HepG2 (cell line): ENCODE results near the gene SSH3. TPM values are rescaled to one million over a fixed set of nuclear protein-coding genes. Genes with fewer than 3 reads are reported as not detected.
A peak's percentile ranks its signal among the peaks of the same experiment; 100 is the strongest.

Experiments used
- BATF2 ChIP-seq: sonication (generic); formaldehyde crosslinking; IDR thresholded peaks from 2 replicates; pipeline ENCODE4 v1.8.0; 2022; ENCODE audit warnings: mild to moderate bottlenecking, missing genetic modification reagents, moderate library complexity
- GATA4 ChIP-seq: sonication (generic); IDR thresholded peaks from 2 replicates; pipeline ENCODE4 v1.6.1; 2016; ENCODE audit warnings: antibody characterized with exemption, low read depth, borderline replicate concordance
- HBP1 ChIP-seq: IDR thresholded peaks from 2 replicates; pipeline ENCODE4 v1.6.1; 2016; ENCODE audit warnings: low read depth, control low read depth
- KMT2B ChIP-seq: IDR thresholded peaks from 2 replicates; pipeline ENCODE4 v1.6.1; 2016; ENCODE audit warnings: missing genetic modification reagents, missing compliant biosample characterization
- MEIS1 ChIP-seq: sonication (generic); formaldehyde crosslinking; IDR thresholded peaks from 2 replicates; pipeline ENCODE4 v1.9.0; 2021; ENCODE audit warnings: mild to moderate bottlenecking, missing genetic modification reagents, moderate library complexity, borderline replicate concordance
- NR2F6 ChIP-seq, 2 experiments: IDR thresholded peaks; 2 replicates each; pipeline ENCODE4 v1.6.1; 2016; ENCODE audit warnings: antibody characterized with exemption in 1 of 2, mild to moderate bottlenecking in 1 of 2
- RAD51 ChIP-seq: fragments of 450-650 bp; IDR thresholded peaks from 2 replicates; pipeline ENCODE4 v1.6.1; 2016; ENCODE audit warnings: borderline replicate concordance
- RBM22 ChIP-seq: fragments of 200-400 bp; formaldehyde crosslinking; optimal IDR thresholded peaks from 2 replicates; pipeline ENCODE3; 2017; ENCODE audit warnings: mild to moderate bottlenecking, low read length, moderate library complexity
- RXRB ChIP-seq: IDR thresholded peaks from 2 replicates; pipeline ENCODE4 v1.6.1; 2016; ENCODE audit warnings: borderline replicate concordance, missing genetic modification reagents, missing compliant biosample characterization
- SKIL ChIP-seq: sonication (generic); formaldehyde crosslinking; IDR thresholded peaks from 2 replicates; pipeline ENCODE4 v1.8.0; 2022; ENCODE audit warnings: missing genetic modification reagents, mild to moderate bottlenecking, moderate library complexity, borderline replicate concordance
- STAT6 ChIP-seq: sonication (generic); formaldehyde crosslinking; IDR thresholded peaks from 2 replicates; pipeline ENCODE4 v1.4.0; 2020; ENCODE audit warnings: missing genetic modification reagents, mild to moderate bottlenecking, borderline replicate concordance
- TBX2 ChIP-seq: sonication (generic); formaldehyde crosslinking; IDR thresholded peaks from 2 replicates; pipeline ENCODE4 v1.5.0; 2020; ENCODE audit warnings: missing genetic modification reagents, mild to moderate bottlenecking, borderline replicate concordance
- THAP8 ChIP-seq: sonication (generic); formaldehyde crosslinking; IDR thresholded peaks from 2 replicates; pipeline ENCODE4 v1.5.1; 2020; ENCODE audit warnings: missing genetic modification reagents, mild to moderate bottlenecking, borderline replicate concordance
- USF2 ChIP-seq, 2 experiments: sonication (generic) in 1 of 2; formaldehyde crosslinking in 1 of 2; IDR thresholded peaks; 2 replicates each; pipeline versions ENCODE4 v1.5.1 to v1.6.1; 2011 to 2020; ENCODE audit warnings: borderline replicate concordance in 1 of 2, low read depth in 1 of 2, low read length in 1 of 2, mild to moderate bottlenecking in 1 of 2, missing genetic modification reagents in 1 of 2, moderate library complexity in 1 of 2
- ZNF180 ChIP-seq: sonication (generic); formaldehyde crosslinking; IDR thresholded peaks from 2 replicates; pipeline ENCODE4 v1.4.0; 2020; ENCODE audit warnings: low read depth, missing genetic modification reagents, borderline replicate concordance
- ZNF329 ChIP-seq: sonication (generic); formaldehyde crosslinking; IDR thresholded peaks from 2 replicates; pipeline ENCODE4 v1.9.0; 2021; ENCODE audit warnings: low read depth, mild to moderate bottlenecking, missing genetic modification reagents
- ZNF432 ChIP-seq: sonication (generic); formaldehyde crosslinking; IDR thresholded peaks from 2 replicates; pipeline ENCODE4 v1.5.0; 2020; ENCODE audit warnings: missing genetic modification reagents, mild to moderate bottlenecking, borderline replicate concordance
- polyA plus RNA-seq, 8 experiments: library from polyadenylated mRNA; depleted of rRNA in 3 of 8; stranded (reverse) in 7 of 8; unstranded in 1 of 8; fragments of >200 nt; fragmentation: Illumina TruSeq in 4 of 8; extraction: Trizol in 4 of 8; gene quantifications; 2 replicates each; pipeline versions ENCODE4 v1.2.1 to v1.2.3, GENCODE V29; 2011 to 2016; ENCODE audit warnings: low read depth in 4 of 8, missing spikeins in 1 of 8, mixed read lengths in 1 of 8; ENCODE audit not compliant: insufficient read depth in 1 of 8
- total RNA-seq, 5 experiments: library from RNA; depleted of rRNA; stranded (reverse); fragments of >200 nt; fragmentation: Illumina TruSeq; extraction: Trizol; gene quantifications; 2 replicates each; pipeline ENCODE4 v1.2.3, GENCODE V29; 2016; ENCODE audit warnings: low read depth in 1 of 5

The SSH3 gene
- total and polyA plus RNA-seq, 2 of the 13 experiments (the other 11 are each of a cell fraction or from before 2014, with no cell fraction given) = 12.4 to 18.8 TPM

- TF ChIP-seq STAT6 (CRISPR knock-in tag) (no peak), TBX2 (CRISPR knock-in tag) (no peak), ZNF180 (CRISPR knock-in tag) (no peak), RBM22 (no peak), HBP1 (CRISPR knock-in tag) (0 out of 2 replicates have a peak, but pooled peaks have one; percentile 34), NR2F6 (IDR thresholded peaks at IDR 0.05) (0 out of 2 replicates have a peak, but pooled peaks have one; percentile 2), NR2F6 (CRISPR knock-in tag; IDR thresholded peaks at IDR 0.05) (peak; percentile 76; the same call in 1 of the 2 replicates), RXRB (CRISPR knock-in tag) (no peak), ZNF432 (CRISPR knock-in tag) (no peak), USF2 (IDR thresholded peaks at IDR 0.05; ENCODE audit: low read depth, low read length) (no peak), USF2 (CRISPR knock-in tag; IDR thresholded peaks at IDR 0.05; ENCODE audit: borderline replicate concordance) (no peak), SKIL (no peak), KMT2B (CRISPR knock-in tag) (no peak), BATF2 (CRISPR knock-in tag) (no peak), RAD51 (no peak), GATA4 (no peak), THAP8 (CRISPR knock-in tag) (no peak), MEIS1 (CRISPR knock-in tag) (0 out of 2 replicates have a peak, but pooled peaks have one; percentile 42), ZNF329 (0 out of 2 replicates have a peak, but pooled peaks have one; percentile 19)
Measured at GRCh38 chr11:67265633-67266448, 37.5 kb upstream of the SSH3 start (continued).
